ENCODE data around the gene CHRM3. TPM values are rescaled to one million over a fixed set of nuclear protein-coding genes. Genes with fewer than 3 reads are reported as not detected.

Gene CHRM3
- total RNA-seq, 2 donors from 2014 or later = 11.6 to 17.0 TPM

DNA sequence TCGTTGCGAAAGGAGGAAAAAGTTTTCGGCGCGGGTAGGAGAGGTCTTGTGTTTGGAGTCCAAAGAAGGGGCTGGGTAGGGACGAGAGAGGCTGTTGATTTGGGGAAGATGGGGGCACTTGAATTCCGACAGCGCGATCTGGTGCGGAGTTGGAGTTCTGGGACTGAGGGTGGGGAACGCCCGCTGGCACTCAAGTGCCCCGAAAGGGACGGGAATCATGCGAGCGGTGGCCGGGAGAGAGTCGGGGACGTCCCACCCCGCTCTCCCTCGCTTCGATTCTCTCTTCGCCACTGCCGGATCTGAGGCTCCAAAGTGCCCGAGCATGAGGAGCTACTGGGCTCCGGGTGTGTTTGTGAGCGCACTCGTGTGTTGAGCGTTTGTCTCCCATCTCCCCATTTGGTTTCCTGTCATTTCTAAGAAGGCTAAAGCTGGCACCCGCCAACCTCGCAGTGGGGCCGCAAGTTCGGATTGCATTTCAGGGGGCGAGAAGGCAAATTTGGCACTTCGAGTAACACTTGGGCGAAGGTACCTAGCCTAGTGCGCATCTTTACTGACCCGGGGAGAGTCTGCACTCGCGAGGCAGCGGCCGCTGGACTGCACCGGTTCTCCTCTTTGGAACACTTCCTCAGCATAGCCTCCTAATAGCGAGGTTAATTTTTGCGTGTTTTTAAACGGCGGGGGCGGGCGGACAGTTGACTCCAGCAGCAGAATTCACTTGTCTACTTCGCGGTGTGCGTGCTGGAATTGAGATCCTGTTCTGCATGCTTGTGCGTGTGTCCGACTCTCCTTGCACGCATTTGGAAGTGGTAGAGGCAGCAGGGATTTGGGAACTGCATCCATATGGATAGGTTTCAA lies 1.2 kb downstream of the CHRM3 start:
- peak; percentile 51 for DNase-seq
- no peak for TF ChIP-seq CTCF (IDR thresholded peaks at IDR 0.05)
- Histone ChIP-seq H3K9me3 (no peaks in the 10 kb centered on the region), H3K36me3 (no peaks in the 10 kb centered on the region), H3K4me3 (peak overlapping the region; percentile 71), H3K9ac (ENCODE audit: low read depth in 2 of 2, low read length in 2 of 2) (peak overlapping the region in 1 of 2 donors; percentile 67), H3K27me3 (no peaks in the 10 kb centered on the region), H3K27ac (peak overlapping the region; percentile 78), H3K4me1 (no peaks in the 10 kb centered on the region)
- intact Hi-C loops (cut with DNase I) = no loop called here

- intact Hi-C loops (cut with DNase I) = no loop called here
- no peak for DNase-seq
Observed at GRCh38 chr1:239388159-239388485, 1.8 kb downstream of the CHRM3 start.

DNA sequence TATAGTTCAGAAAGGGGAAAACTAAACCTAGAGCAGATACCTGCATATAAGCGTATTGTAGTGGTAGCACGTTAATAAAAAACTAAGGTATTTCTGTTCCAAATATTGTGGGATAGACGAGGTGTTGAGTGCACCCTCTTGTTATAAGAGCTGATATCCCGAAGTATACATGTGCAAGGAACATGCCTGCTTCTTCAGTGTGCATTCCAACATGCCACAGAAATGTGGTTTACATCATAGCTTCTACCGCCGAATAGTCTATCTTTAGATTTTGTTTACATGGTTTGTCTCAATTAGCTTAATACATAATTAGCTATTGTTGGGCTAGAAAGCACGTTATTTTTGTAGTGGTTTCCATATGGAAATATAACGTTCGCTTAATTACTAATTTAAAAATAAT lies 2.2 kb downstream of the CHRM3 start:
- Histone ChIP-seq H3K27ac (no peak overlapping the region), H3K36me3 (no peaks in the 10 kb centered on the region), H3K27me3 (no peaks in the 10 kb centered on the region), H3K4me1 (no peaks in the 10 kb centered on the region), H3K9ac (ENCODE audit: low read depth in 2 of 2, low read length in 2 of 2) (no peak overlapping the region), H3K4me3 (peak overlapping the region; percentile 71), H3K9me3 (no peaks in the 10 kb centered on the region)
- no peak for TF ChIP-seq CTCF (IDR thresholded peaks at IDR 0.05)
- no peak for DNase-seq
- intact Hi-C loops (cut with DNase I) = no loop called here

More at GRCh38 chr1:239388159-239388485, 1.8 kb downstream of the CHRM3 start:
- H3K9ac ChIP-seq (ENCODE audit: low read depth in 2 of 2, low read length in 2 of 2) = no peak overlapping the region
- no peaks in the 10 kb centered on the region for H3K27me3 ChIP-seq
- no peak for TF ChIP-seq CTCF (IDR thresholded peaks at IDR 0.05)
- peak overlapping the region; percentile 71 for H3K4me3 ChIP-seq
- no peaks in the 10 kb centered on the region for H3K36me3 ChIP-seq
- H3K27ac ChIP-seq = no peak overlapping the region
- H3K9me3 ChIP-seq = no peaks in the 10 kb centered on the region
- no peaks in the 10 kb centered on the region for H3K4me1 ChIP-seq

GRCh38 chr1:239389703-239390102 lies 3.3 kb downstream of the CHRM3 start:
- Histone ChIP-seq H3K9me3 (no peaks in the 10 kb centered on the region), H3K4me1 (no peaks in the 10 kb centered on the region), H3K4me3 (no peak overlapping the region), H3K27ac (no peak overlapping the region), H3K36me3 (no peaks in the 10 kb centered on the region), H3K27me3 (no peaks in the 10 kb centered on the region), H3K9ac (ENCODE audit: low read depth in 2 of 2, low read length in 2 of 2) (no peak overlapping the region)
- DNase-seq = no peak
- intact Hi-C loops (cut with DNase I) = no loop called here
- no peak for TF ChIP-seq CTCF (IDR thresholded peaks at IDR 0.05)

DNA sequence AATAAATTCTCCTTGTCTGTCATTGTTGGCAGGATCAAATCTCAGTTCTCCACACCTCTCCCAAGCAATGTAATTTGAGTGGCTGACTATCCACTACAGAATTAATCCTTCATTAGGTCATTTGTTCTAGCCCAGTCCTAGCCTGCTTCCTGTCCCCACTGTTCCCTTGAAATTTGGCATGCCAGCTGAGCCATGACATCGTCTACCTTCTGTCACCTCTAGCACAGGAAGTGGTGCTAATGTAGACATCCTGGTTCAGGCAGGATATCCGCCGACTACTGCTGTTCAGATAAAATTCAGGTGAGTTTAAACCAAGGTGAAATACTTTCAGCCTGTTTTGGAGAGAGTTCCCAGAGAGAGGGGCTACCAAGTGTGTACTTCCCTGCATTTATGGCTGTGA lies 5.9 kb downstream of the CHRM3 start:
- intact Hi-C loops (cut with DNase I) = no loop called here

More for the DNA sequence above, 5.9 kb downstream of the CHRM3 start:
- H3K27me3 ChIP-seq = no peaks in the 10 kb centered on the region
- DNase-seq = no peak
- H3K4me1 ChIP-seq = no peaks in the 10 kb centered on the region
- no peak for TF ChIP-seq CTCF (IDR thresholded peaks at IDR 0.05)
- H3K9me3 ChIP-seq = no peaks in the 10 kb centered on the region
- no peaks in the 10 kb centered on the region for H3K36me3 ChIP-seq
- H3K9ac ChIP-seq (ENCODE audit: low read depth in 2 of 2, low read length in 2 of 2) = no peak overlapping the region
- H3K4me3 ChIP-seq = no peak overlapping the region
- no peak overlapping the region for H3K27ac ChIP-seq

Data from colonic mucosa (tissue), 4 donors.